Body of pancreas (tissue), 4 donors: Measurements from ENCODE around the gene GALNTL6. TPM values are rescaled to one million over a fixed set of nuclear protein-coding genes. Genes with fewer than 3 reads are reported as not detected.

ENCODE experiments used
- ATAC-seq: fragments of 150-250 bp; one replicate; pipeline ENCODE4 v1.9.1; 2016
- DNase-seq, 4 donors: peaks; one replicate each; pipeline ENCODE4 v3.0.0-alpha.2; 2019
- H3K27ac ChIP-seq, 4 donors: fragments of 200-600 bp; sonication (generic); 1 replicate in 3 of 4; 2 replicates in 1 of 4; pipeline versions ENCODE4 v1.5.1 to v1.6.1; 2016 to 2019; ENCODE audit warnings: mild to moderate bottlenecking in 1 of 4, mixed read lengths in 1 of 4, moderate library complexity in 1 of 4
- H3K27me3 ChIP-seq, 2 donors: fragments of 200-600 bp; sonication (generic); one replicate each; pipeline ENCODE4 v1.6.0; 2016; ENCODE audit warnings: mild to moderate bottlenecking in 1 of 2
- H3K36me3 ChIP-seq, 2 donors: fragments of 200-600 bp; sonication (generic); replicated peaks in 1 of 2; 2 replicates each; pipeline ENCODE4 v1.5.1; 2016; ENCODE audit warnings: low read depth in 2 of 2; ENCODE audit not compliant: insufficient read depth in 1 of 2
- H3K4me1 ChIP-seq: fragments of 200-600 bp; sonication (generic); one replicate; pipeline ENCODE4 v1.6.0; 2016
- H3K4me3 ChIP-seq, 2 donors: fragments of 200-600 bp; sonication (generic); 1 replicate in 1 of 2; 2 replicates in 1 of 2; pipeline ENCODE4 v1.5.1; 2016 to 2019
- H3K9me3 ChIP-seq, 3 donors: fragments of 200-600 bp; sonication (generic); 1 replicate in 2 of 3; 2 replicates in 1 of 3; pipeline ENCODE4 v1.5.1; 2016
- POLR2A ChIP-seq, 3 donors: fragments of 450-650 bp; IDR thresholded peaks; one replicate each; pipeline ENCODE4 v1.6.1; 2016; ENCODE audit warnings: antibody characterized with exemption in 3 of 3, mild to moderate bottlenecking in 2 of 3
- WGBS, 2 donors: methylation state at CpG; one replicate each; pipeline ENCODE4 v1.1.5; 2017; 5-methylcytosine and 5-hydroxymethylcytosine counted together
- intact Hi-C: fragments of 100-400 bp; cut with DNase I; formaldehyde crosslinking; loops from one replicate; pipeline ENCODE4 v1.15.1; 2023
- total RNA-seq, 2 donors: library from RNA; depleted of rRNA; stranded (reverse); fragments of >200 nt; gene quantifications; one replicate each; pipeline ENCODE4 v1.1.0, GENCODE V29; 2016
- TF ChIP-seq, protein P1 (sequence below), 7 experiments: fragments of 450-650 bp in 4 of 7; fragments of 200-600 bp in 3 of 7; sonication (generic) in 3 of 7; IDR thresholded peaks; one replicate each; pipeline ENCODE4 v1.5.1; 2016 to 2019; ENCODE audit warnings: antibody characterized with exemption in 7 of 7

The GALNTL6 gene
- total RNA-seq, 2 donors from 2014 or later = 0.26 TPM; not detected in 1

DNA sequence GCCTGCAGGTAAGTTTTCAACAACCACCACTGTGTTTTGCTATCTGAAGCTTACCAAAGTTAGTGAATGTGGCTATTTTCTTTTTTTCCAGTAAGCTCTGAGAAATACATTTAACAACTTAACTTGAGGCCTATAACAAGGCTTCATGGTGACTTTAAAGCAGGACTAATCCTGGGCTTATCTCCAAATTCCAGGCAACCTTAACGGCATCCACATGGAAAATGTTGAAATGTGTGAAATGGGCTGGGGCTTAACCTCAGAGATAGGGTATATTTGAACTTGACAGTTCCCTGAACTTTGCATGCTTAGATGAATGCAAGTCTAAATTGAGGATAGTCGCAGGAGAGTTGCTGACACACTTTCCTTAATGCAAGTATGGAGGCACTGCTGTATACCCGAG lies 539.2 kb downstream of the GALNTL6 start:
- no peaks in the 10 kb centered on the region for H3K4me1 ChIP-seq
- no peaks in the 10 kb centered on the region for H3K9me3 ChIP-seq
- H3K36me3 ChIP-seq = no peaks in the 10 kb centered on the region
- H3K4me3 ChIP-seq = no peak overlapping the region
- intact Hi-C loops = no loop called here
- WGBS, 2 donors = 54 to 55% methylated on average over 3 of the region's 3 CpGs
- DNase-seq (no peak), ATAC-seq (no peak)
- no peak overlapping the region for H3K27ac ChIP-seq
- TF ChIP-seq, protein P1, sequence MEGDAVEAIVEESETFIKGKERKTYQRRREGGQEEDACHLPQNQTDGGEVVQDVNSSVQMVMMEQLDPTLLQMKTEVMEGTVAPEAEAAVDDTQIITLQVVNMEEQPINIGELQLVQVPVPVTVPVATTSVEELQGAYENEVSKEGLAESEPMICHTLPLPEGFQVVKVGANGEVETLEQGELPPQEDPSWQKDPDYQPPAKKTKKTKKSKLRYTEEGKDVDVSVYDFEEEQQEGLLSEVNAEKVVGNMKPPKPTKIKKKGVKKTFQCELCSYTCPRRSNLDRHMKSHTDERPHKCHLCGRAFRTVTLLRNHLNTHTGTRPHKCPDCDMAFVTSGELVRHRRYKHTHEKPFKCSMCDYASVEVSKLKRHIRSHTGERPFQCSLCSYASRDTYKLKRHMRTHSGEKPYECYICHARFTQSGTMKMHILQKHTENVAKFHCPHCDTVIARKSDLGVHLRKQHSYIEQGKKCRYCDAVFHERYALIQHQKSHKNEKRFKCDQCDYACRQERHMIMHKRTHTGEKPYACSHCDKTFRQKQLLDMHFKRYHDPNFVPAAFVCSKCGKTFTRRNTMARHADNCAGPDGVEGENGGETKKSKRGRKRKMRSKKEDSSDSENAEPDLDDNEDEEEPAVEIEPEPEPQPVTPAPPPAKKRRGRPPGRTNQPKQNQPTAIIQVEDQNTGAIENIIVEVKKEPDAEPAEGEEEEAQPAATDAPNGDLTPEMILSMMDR (IDR thresholded peaks at IDR 0.05) = no peak
- no peak for TF ChIP-seq POLR2A (IDR thresholded peaks at IDR 0.05)
- H3K27me3 ChIP-seq = no peaks in the 10 kb centered on the region

DNA sequence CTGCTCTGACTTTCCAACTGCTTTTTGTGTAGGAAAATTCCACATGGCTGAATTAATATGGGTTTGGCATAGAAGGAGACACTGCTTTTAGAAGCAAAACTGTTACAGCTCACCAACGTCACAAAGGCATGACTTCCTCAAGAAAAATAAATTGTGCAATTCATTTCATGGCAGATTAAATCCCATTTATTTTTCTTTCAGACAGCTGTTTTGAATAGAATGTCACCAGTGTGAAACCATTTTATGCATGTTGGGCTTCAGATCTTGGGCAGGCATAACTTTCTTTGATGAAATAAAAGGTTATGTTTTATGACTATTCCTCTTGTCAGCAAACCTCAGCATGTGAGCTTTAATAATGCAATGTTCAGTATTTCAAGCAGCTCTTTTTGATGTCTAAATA lies 542.8 kb downstream of the GALNTL6 start:
- 10 to 19% methylated on average over 1 of the region's 1 CpG for WGBS, 2 donors
- H3K4me3 ChIP-seq = no peak overlapping the region
- intact Hi-C loops = no loop called here

DNA sequence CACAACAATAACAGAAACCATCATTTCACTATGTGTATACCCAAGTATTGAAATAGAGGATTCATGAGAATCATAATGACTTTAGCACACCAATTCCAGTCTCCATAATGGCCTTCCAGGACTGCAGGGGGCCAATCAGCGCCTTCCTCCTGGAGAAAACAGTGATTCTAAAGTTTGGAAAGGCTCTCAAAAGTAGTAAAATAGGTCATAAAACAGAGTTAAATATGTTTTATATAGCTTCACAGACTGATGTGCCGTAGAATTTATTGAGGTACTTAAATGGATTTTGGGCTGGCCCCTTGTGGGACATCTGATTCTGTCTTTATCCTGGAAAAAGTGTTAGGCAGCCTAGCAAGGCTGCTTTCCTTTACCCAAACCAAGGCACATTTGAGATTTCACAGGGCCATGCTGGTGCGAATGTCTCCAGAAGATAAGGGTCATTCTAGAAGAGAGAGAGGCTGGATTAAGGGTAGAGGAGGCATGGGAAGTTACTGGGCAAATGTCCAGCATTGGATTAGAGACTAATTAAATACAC lies 543.9 kb downstream of the GALNTL6 start:
- intact Hi-C loops = no loop called here
- Histone ChIP-seq H3K27me3 (no peaks in the 10 kb centered on the region), H3K4me1 (no peaks in the 10 kb centered on the region), H3K27ac (no peak overlapping the region), H3K4me3 (no peak overlapping the region), H3K9me3 (no peaks in the 10 kb centered on the region), H3K36me3 (no peaks in the 10 kb centered on the region)
- 70 to 77% methylated on average over 3 of the region's 3 CpGs for WGBS, 2 donors
- DNase-seq = no peak
- no peak for TF ChIP-seq POLR2A (IDR thresholded peaks at IDR 0.05)
- TF ChIP-seq, protein P1 (IDR thresholded peaks at IDR 0.05) = no peak
- ATAC-seq = no peak

More for the DNA sequence above, 542.8 kb downstream of the GALNTL6 start:
- no peak for TF ChIP-seq POLR2A (IDR thresholded peaks at IDR 0.05)
- TF ChIP-seq, protein P1 (IDR thresholded peaks at IDR 0.05) = no peak
- ATAC-seq = no peak
- Histone ChIP-seq H3K27ac (no peak overlapping the region), H3K36me3 (no peaks in the 10 kb centered on the region), H3K4me1 (no peaks in the 10 kb centered on the region), H3K27me3 (no peaks in the 10 kb centered on the region), H3K9me3 (no peaks in the 10 kb centered on the region)
- DNase-seq = no peak

DNA sequence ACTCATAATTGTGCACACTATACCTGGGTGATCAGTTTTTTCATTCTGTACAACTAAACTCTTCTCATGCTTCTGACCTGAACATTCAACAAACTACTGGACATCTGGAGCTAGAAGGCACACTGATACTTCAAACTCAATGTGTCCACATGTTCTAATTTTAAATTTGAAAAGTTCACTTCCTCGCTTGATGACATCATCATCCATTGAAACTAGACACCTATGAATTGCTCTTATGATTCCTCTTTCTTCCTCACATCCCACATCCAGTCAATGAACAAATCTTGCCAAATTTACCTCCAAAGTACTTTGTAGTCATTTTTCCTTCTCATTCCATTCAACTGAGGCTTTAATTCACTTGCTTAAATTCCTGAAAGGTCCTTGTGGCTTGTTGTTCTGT lies 549.4 kb downstream of the GALNTL6 start:
- WGBS, 2 donors = 67 to 79% methylated on average over 1 of the region's 1 CpG
- intact Hi-C loops = no loop called here
- H3K36me3 ChIP-seq = no peaks in the 10 kb centered on the region

More for the DNA sequence above, 549.4 kb downstream of the GALNTL6 start:
- Histone ChIP-seq H3K4me1 (no peaks in the 10 kb centered on the region), H3K9me3 (no peaks in the 10 kb centered on the region), H3K27me3 (no peaks in the 10 kb centered on the region), H3K4me3 (no peak overlapping the region), H3K27ac (no peak overlapping the region)
- ATAC-seq = no peak
- no peak for TF ChIP-seq POLR2A (IDR thresholded peaks at IDR 0.05)
- TF ChIP-seq, protein P1 (IDR thresholded peaks at IDR 0.05) = no peak
- no peak for DNase-seq
